Measurements from ENCODE around the gene TCFL5.

TCFL5 gene

GRCh38 chr20:62888910-62889309 is 27.3 kb upstream of the TCFL5 start:
- no peaks in the 10 kb centered on the region for H3K4me1 ChIP-seq (ENCODE audit: insufficient read depth, low read length, poor library complexity, severe bottlenecking)
- no peak overlapping the region for H3K9ac ChIP-seq (ENCODE audit: low read depth, low read length, poor library complexity, severe bottlenecking)
- H3K4me3 ChIP-seq (ENCODE audit: low read length, poor library complexity, severe bottlenecking) = no peak overlapping the region
- no peaks in the 10 kb centered on the region for H3K9me2 ChIP-seq (replicated peaks; ENCODE audit: low read depth, low read length)
- no peak overlapping the region for H2AFZ ChIP-seq (ENCODE audit: low read length)
- H3K4me2 ChIP-seq (ENCODE audit: low read depth, low read length, poor library complexity, severe bottlenecking) = no peak overlapping the region
- no peaks in the 10 kb centered on the region for H3F3A ChIP-seq (ENCODE audit: low read depth)
- peaks cover 63% of the 10 kb centered on the region; the same call in 1 of the 2 replicates for H3K36me3 ChIP-seq (ENCODE audit: insufficient read depth, low read length)
- no peaks in the 10 kb centered on the region for H3K79me2 ChIP-seq (ENCODE audit: insufficient read depth, low read length)
- no peaks in the 10 kb centered on the region for H4K20me1 ChIP-seq (ENCODE audit: insufficient read depth, low read length, poor library complexity, severe bottlenecking)
- H3K9me3 ChIP-seq (ENCODE audit: insufficient read depth, low read depth, low read length) = no peaks in the 10 kb centered on the region
- TF ChIP-seq CTCF (conservative IDR thresholded peaks at IDR 0.05; ENCODE audit: low read length) (no peak), EZH2phosphoT487 (IDR thresholded peaks at IDR 0.05; ENCODE audit: borderline replicate concordance) (no peak)
- no peaks in the 10 kb centered on the region for H3K27me3 ChIP-seq (ENCODE audit: insufficient read depth, low read length, poor library complexity, severe bottlenecking)

GRCh38 chr20:62888406-62888805 is 26.8 kb upstream of the TCFL5 start:
- H3K9me2 ChIP-seq (replicated peaks; ENCODE audit: low read depth, low read length) = no peaks in the 10 kb centered on the region
- H4K20me1 ChIP-seq (ENCODE audit: insufficient read depth, low read length, poor library complexity, severe bottlenecking) = no peaks in the 10 kb centered on the region
- TF ChIP-seq EZH2phosphoT487 (IDR thresholded peaks at IDR 0.05; ENCODE audit: borderline replicate concordance) = no peak
- no peak for TF ChIP-seq CTCF (conservative IDR thresholded peaks at IDR 0.05; ENCODE audit: low read length)
- no peaks in the 10 kb centered on the region for H3K79me2 ChIP-seq (ENCODE audit: insufficient read depth, low read length)
- no peak overlapping the region for H3K9ac ChIP-seq (ENCODE audit: low read depth, low read length, poor library complexity, severe bottlenecking)
- H3F3A ChIP-seq (ENCODE audit: low read depth) = no peaks in the 10 kb centered on the region
- H3K4me1 ChIP-seq (ENCODE audit: insufficient read depth, low read length, poor library complexity, severe bottlenecking) = no peaks in the 10 kb centered on the region
- H3K36me3 ChIP-seq (ENCODE audit: insufficient read depth, low read length) = peaks cover 58% of the 10 kb centered on the region; the same call in 1 of the 2 replicates
- H3K4me2 ChIP-seq (ENCODE audit: low read depth, low read length, poor library complexity, severe bottlenecking) = no peak overlapping the region
- H2AFZ ChIP-seq (ENCODE audit: low read length) = no peak overlapping the region
- H3K4me3 ChIP-seq (ENCODE audit: low read length, poor library complexity, severe bottlenecking) = no peak overlapping the region
- no peaks in the 10 kb centered on the region for H3K9me3 ChIP-seq (ENCODE audit: insufficient read depth, low read depth, low read length)
- no peaks in the 10 kb centered on the region for H3K27me3 ChIP-seq (ENCODE audit: insufficient read depth, low read length, poor library complexity, severe bottlenecking)

GRCh38 chr20:62887860-62888239 is 26.2 kb upstream of the TCFL5 start:
- no peaks in the 10 kb centered on the region for H4K20me1 ChIP-seq (ENCODE audit: insufficient read depth, low read length, poor library complexity, severe bottlenecking)
- H3F3A ChIP-seq (ENCODE audit: low read depth) = no peaks in the 10 kb centered on the region
- H3K4me3 ChIP-seq (ENCODE audit: low read length, poor library complexity, severe bottlenecking) = no peak overlapping the region
- no peak for TF ChIP-seq CTCF (conservative IDR thresholded peaks at IDR 0.05; ENCODE audit: low read length)
- TF ChIP-seq EZH2phosphoT487 (IDR thresholded peaks at IDR 0.05; ENCODE audit: borderline replicate concordance) = no peak
- H3K4me1 ChIP-seq (ENCODE audit: insufficient read depth, low read length, poor library complexity, severe bottlenecking) = no peaks in the 10 kb centered on the region
- no peak overlapping the region for H2AFZ ChIP-seq (ENCODE audit: low read length)
- H3K4me2 ChIP-seq (ENCODE audit: low read depth, low read length, poor library complexity, severe bottlenecking) = no peak overlapping the region
- H3K36me3 ChIP-seq (ENCODE audit: insufficient read depth, low read length) = peaks cover 53% of the 10 kb centered on the region; the same call in 1 of the 2 replicates
- H3K9me2 ChIP-seq (replicated peaks; ENCODE audit: low read depth, low read length) = no peaks in the 10 kb centered on the region
- no peaks in the 10 kb centered on the region for H3K79me2 ChIP-seq (ENCODE audit: insufficient read depth, low read length)
- no peaks in the 10 kb centered on the region for H3K27me3 ChIP-seq (ENCODE audit: insufficient read depth, low read length, poor library complexity, severe bottlenecking)
- no peak overlapping the region for H3K9ac ChIP-seq (ENCODE audit: low read depth, low read length, poor library complexity, severe bottlenecking)
- H3K9me3 ChIP-seq (ENCODE audit: insufficient read depth, low read depth, low read length) = no peaks in the 10 kb centered on the region
